ENCODE measurements around the gene SKIL. TPM values are rescaled to one million over a fixed set of nuclear protein-coding genes. Genes with fewer than 3 reads are reported as not detected.

SKIL gene
- total RNA-seq, 1 donor from 2014 or later, result 86.7 TPM

DNA sequence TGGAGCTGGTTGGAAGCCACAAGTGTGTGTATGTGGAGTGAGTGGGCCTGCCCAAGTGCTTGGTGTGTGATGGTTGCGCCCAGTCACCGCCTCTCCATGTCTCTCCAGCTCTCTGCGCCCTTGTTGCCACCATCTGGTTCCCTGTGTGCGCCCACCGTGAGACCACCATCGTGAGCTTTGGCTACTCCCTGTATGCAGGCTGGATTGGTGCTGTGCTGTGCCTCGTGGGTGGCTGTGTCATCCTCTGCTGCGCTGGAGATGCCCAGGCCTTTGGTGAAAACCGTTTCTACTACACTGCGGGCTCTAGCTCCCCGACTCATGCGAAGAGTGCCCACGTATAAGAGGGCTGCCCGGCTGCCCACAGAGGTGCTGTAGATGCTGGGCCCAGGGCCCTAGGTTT is 74.9 kb downstream of the SKIL start:
- H3K27me3 ChIP-seq (ENCODE audit: low read depth), result no peaks in the 10 kb centered on the region
- DNase-seq, result no peak
- H3K9me3 ChIP-seq, result no peaks in the 10 kb centered on the region
- peaks cover 9% of the 10 kb centered on the region for H3K36me3 ChIP-seq
- TF ChIP-seq, protein P1, sequence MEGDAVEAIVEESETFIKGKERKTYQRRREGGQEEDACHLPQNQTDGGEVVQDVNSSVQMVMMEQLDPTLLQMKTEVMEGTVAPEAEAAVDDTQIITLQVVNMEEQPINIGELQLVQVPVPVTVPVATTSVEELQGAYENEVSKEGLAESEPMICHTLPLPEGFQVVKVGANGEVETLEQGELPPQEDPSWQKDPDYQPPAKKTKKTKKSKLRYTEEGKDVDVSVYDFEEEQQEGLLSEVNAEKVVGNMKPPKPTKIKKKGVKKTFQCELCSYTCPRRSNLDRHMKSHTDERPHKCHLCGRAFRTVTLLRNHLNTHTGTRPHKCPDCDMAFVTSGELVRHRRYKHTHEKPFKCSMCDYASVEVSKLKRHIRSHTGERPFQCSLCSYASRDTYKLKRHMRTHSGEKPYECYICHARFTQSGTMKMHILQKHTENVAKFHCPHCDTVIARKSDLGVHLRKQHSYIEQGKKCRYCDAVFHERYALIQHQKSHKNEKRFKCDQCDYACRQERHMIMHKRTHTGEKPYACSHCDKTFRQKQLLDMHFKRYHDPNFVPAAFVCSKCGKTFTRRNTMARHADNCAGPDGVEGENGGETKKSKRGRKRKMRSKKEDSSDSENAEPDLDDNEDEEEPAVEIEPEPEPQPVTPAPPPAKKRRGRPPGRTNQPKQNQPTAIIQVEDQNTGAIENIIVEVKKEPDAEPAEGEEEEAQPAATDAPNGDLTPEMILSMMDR (IDR thresholded peaks at IDR 0.05), result no peak
- no peak overlapping the region for H3K4me3 ChIP-seq
- H3K4me1 ChIP-seq, result no peaks in the 10 kb centered on the region
- ATAC-seq, result no peak
- intact Hi-C loops (cut with DNase I), result no loop called here
- H3K27ac ChIP-seq, result no peak overlapping the region

DNA sequence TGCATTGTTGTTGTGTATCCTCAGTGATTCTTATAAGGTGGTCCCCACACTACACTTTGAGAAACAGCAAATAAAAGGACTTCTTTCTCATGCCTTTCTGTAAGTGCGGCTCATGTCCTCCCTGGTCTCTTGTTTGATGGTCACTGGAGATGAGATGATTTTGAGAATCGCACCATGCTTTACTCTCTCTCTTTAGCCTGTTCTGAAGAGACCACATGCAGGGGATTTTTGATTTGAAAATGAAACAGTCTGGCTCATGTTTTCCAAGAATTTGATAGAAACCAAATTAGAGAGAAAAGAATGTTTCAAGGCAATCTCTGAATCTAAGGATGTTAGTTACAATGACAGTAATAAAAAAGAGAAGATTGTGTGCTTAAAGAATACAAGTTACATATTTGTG is 79.2 kb downstream of the SKIL start:
- H3K27me3 ChIP-seq (ENCODE audit: low read depth), result no peaks in the 10 kb centered on the region
- ATAC-seq (no peak), DNase-seq (no peak)
- H3K27ac ChIP-seq, result no peak overlapping the region
- H3K4me3 ChIP-seq, result no peak overlapping the region
- H3K4me1 ChIP-seq, result no peaks in the 10 kb centered on the region
- H3K9me3 ChIP-seq, result no peaks in the 10 kb centered on the region
- TF ChIP-seq, protein P1 (IDR thresholded peaks at IDR 0.05), result no peak
- H3K36me3 ChIP-seq, result peaks cover 9% of the 10 kb centered on the region
- intact Hi-C loops (cut with DNase I), result no loop called here

- no peaks in the 10 kb centered on the region for H3K9me3 ChIP-seq
- H3K4me3 ChIP-seq, result no peak overlapping the region
- no peaks in the 10 kb centered on the region for H3K4me1 ChIP-seq
- TF ChIP-seq, protein P1 (IDR thresholded peaks at IDR 0.05), result no peak
- H3K27me3 ChIP-seq (ENCODE audit: low read depth), result no peaks in the 10 kb centered on the region
- H3K36me3 ChIP-seq, result peaks cover 9% of the 10 kb centered on the region
- intact Hi-C loops (cut with DNase I), result no loop called here
- ATAC-seq (no peak), DNase-seq (no peak)
- no peak overlapping the region for H3K27ac ChIP-seq
Measured at GRCh38 chr3:170437176-170437575, 79.7 kb downstream of the SKIL start.

- intact Hi-C loops (cut with DNase I), result no loop called here
- DNase-seq, result no peak
- Histone ChIP-seq H3K27me3 (ENCODE audit: low read depth) (no peaks in the 10 kb centered on the region), H3K4me3 (no peak overlapping the region), H3K36me3 (peaks cover 9% of the 10 kb centered on the region), H3K9me3 (no peaks in the 10 kb centered on the region), H3K4me1 (no peaks in the 10 kb centered on the region), H3K27ac (no peak overlapping the region)
- ATAC-seq, result no peak
- TF ChIP-seq, protein P1 (IDR thresholded peaks at IDR 0.05), result no peak
Measured at GRCh38 chr3:170437696-170438407, 80.3 kb downstream of the SKIL start.

GRCh38 chr3:170438836-170439235 is 81.3 kb downstream of the SKIL start:
- Histone ChIP-seq H3K36me3 (peaks cover 9% of the 10 kb centered on the region), H3K4me3 (no peak overlapping the region), H3K4me1 (no peaks in the 10 kb centered on the region), H3K27ac (no peak overlapping the region), H3K27me3 (ENCODE audit: low read depth) (no peaks in the 10 kb centered on the region), H3K9me3 (no peaks in the 10 kb centered on the region)
- TF ChIP-seq, protein P1 (IDR thresholded peaks at IDR 0.05), result no peak
- ATAC-seq, result no peak
- intact Hi-C loops (cut with DNase I), result no loop called here
- no peak for DNase-seq

Data from lower lobe of right lung (tissue), 2 donors.